ENCODE measurements around the gene TCIRG1. TPM values are rescaled to one million over a fixed set of nuclear protein-coding genes. Genes with fewer than 3 reads are reported as not detected.

The TCIRG1 gene
- total RNA-seq, 1 donor from 2014 or later: 33.6 TPM

DNA sequence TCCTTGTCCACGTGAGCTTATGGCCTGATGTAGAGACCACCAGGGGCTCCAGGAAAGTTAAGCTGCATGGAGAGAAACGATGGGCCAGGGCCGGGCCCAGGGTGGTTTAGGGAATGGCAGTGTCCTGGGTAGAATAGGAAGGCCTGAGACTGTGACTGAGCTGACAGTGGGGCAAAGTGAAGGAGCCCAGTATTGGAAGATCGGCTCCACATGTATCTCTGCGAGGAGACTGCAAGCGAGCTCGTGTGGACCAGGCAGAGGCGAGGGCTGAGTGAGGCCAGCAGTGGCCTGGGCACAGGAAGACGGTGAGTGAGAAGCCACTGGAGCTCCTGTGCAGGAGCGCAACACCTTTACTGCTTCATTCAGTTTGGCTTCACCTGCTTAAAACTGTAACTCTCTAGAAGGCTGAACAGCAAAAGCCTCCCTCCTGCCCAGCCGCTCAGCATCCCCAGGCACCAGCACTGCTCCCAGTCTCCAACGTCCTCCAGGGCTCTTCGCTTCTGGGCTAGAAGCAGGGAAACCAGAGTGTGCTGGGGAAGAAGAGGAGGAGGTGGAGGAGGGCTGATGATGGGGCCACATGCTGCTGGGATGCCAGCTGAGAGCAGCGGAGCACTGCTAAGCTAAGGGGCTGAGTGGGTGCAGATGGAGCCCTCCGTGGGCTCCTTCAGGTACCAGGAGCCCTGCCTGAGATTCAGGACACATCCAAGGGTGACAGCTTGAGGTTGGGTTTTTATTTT, 13.5 kb downstream of the TCIRG1 start:
- TF ChIP-seq, protein P1, sequence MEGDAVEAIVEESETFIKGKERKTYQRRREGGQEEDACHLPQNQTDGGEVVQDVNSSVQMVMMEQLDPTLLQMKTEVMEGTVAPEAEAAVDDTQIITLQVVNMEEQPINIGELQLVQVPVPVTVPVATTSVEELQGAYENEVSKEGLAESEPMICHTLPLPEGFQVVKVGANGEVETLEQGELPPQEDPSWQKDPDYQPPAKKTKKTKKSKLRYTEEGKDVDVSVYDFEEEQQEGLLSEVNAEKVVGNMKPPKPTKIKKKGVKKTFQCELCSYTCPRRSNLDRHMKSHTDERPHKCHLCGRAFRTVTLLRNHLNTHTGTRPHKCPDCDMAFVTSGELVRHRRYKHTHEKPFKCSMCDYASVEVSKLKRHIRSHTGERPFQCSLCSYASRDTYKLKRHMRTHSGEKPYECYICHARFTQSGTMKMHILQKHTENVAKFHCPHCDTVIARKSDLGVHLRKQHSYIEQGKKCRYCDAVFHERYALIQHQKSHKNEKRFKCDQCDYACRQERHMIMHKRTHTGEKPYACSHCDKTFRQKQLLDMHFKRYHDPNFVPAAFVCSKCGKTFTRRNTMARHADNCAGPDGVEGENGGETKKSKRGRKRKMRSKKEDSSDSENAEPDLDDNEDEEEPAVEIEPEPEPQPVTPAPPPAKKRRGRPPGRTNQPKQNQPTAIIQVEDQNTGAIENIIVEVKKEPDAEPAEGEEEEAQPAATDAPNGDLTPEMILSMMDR (IDR thresholded peaks at IDR 0.05; ENCODE audit: unreplicated experiment): no peak
- Mint-ChIP-seq H3K9me3 (ENCODE audit: low read depth) (no peaks in the 10 kb centered on the region), H3K36me3 (ENCODE audit: insufficient read depth) (peaks cover 10% of the 10 kb centered on the region), H3K4me3 (ENCODE audit: low read depth) (no peak overlapping the region), H3K4me1 (ENCODE audit: low read depth) (no peaks in the 10 kb centered on the region), H3K27me3 (no peaks in the 10 kb centered on the region), H3K27ac (no peak overlapping the region)
- no peak for DNase-seq (ENCODE audit: low spot score, unreplicated experiment)

DNA sequence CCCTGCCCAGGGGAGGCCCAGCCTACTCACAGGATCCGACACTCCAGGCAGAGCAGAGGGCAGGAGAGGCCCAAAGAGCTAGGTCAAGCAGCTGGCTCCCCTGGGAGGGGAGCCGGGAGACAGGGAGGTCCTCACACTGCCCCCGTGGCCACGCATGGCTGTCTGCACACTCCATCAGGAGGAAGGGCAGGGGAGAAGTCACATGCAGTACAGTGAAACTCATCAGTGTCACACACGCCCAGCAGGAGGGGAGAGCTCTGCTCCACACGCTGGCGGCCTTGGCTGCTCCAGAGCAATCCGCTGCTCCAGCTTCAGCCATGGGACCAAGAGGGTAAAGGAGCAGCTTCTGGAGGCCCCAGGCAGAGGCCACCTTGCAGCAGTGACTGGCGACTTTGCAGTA, 14.3 kb downstream of the TCIRG1 start:
- TF ChIP-seq, protein P1 (IDR thresholded peaks at IDR 0.05; ENCODE audit: unreplicated experiment): no peak
- Mint-ChIP-seq H3K9me3 (ENCODE audit: low read depth) (no peaks in the 10 kb centered on the region), H3K4me1 (ENCODE audit: low read depth) (no peaks in the 10 kb centered on the region), H3K36me3 (ENCODE audit: insufficient read depth) (peaks cover 15% of the 10 kb centered on the region), H3K27me3 (no peaks in the 10 kb centered on the region), H3K27ac (no peak overlapping the region), H3K4me3 (ENCODE audit: low read depth) (no peak overlapping the region)
- DNase-seq (ENCODE audit: low spot score, unreplicated experiment): no peak

DNA sequence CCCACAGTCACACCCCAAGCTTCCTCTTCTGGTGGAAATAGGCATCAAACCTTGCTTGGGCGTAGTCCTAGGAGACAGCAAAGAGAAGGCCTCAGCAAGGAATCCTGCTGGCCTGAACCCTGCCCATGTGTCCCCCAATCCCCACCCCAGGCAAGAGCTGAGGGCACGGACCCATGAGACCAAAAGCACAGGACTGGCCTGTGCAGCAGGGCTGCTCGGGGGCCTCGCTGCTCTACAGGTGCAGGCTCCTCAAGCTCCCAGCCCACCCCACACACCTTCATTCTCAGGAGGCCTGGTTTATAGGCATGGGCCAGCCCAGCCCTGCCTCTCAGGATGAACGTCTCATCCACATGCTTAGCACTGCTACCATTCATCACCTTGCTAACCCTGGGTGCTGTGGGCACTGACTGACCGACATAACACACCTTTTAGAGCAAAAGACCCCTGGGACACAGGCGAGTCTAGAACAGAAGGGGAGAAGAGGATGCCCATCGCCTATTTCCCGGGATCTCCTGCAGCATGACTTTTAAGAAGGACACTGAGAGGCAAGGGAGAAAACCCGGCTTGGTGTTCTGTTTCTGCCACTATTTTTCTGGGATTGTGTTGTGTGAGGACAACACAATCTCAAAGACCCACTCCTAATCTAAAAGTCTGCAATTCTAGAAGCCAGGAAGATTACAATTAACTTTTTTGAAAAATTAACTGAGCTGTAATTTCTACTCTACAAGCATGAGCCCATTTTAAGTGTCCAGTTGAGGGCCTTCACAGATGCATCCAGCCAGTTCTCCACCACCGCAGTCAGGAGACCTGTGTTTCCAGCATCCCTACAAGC, 15.4 kb downstream of the TCIRG1 start:
- H3K27me3 Mint-ChIP-seq: no peaks in the 10 kb centered on the region
- TF ChIP-seq, protein P1 (IDR thresholded peaks at IDR 0.05; ENCODE audit: unreplicated experiment): no peak
- DNase-seq (ENCODE audit: low spot score, unreplicated experiment): no peak
- no peaks in the 10 kb centered on the region for H3K4me1 Mint-ChIP-seq (ENCODE audit: low read depth)
- H3K4me3 Mint-ChIP-seq (ENCODE audit: low read depth): no peak overlapping the region
- H3K36me3 Mint-ChIP-seq (ENCODE audit: insufficient read depth): peaks cover 23% of the 10 kb centered on the region
- no peak overlapping the region for H3K27ac Mint-ChIP-seq
- no peaks in the 10 kb centered on the region for H3K9me3 Mint-ChIP-seq (ENCODE audit: low read depth)

- no peak for DNase-seq (ENCODE audit: low spot score, unreplicated experiment)
- TF ChIP-seq, protein P1 (IDR thresholded peaks at IDR 0.05; ENCODE audit: unreplicated experiment): no peak
- no peaks in the 10 kb centered on the region for H3K9me3 Mint-ChIP-seq (ENCODE audit: low read depth)
- peaks cover 30% of the 10 kb centered on the region for H3K36me3 Mint-ChIP-seq (ENCODE audit: insufficient read depth)
- no peak overlapping the region for H3K4me3 Mint-ChIP-seq (ENCODE audit: low read depth)
- no peak overlapping the region for H3K27ac Mint-ChIP-seq
- no peaks in the 10 kb centered on the region for H3K4me1 Mint-ChIP-seq (ENCODE audit: low read depth)
- no peaks in the 10 kb centered on the region for H3K27me3 Mint-ChIP-seq
These were observed 17.8 kb downstream of the TCIRG1 start for GRCh38 chr11:68056317-68057285.

GRCh38 chr11:68057807-68058206, 19.0 kb downstream of the TCIRG1 start:
- Mint-ChIP-seq H3K36me3 (ENCODE audit: insufficient read depth) (peaks cover 32% of the 10 kb centered on the region), H3K9me3 (ENCODE audit: low read depth) (no peaks in the 10 kb centered on the region), H3K4me1 (ENCODE audit: low read depth) (no peaks in the 10 kb centered on the region), H3K4me3 (ENCODE audit: low read depth) (no peak overlapping the region), H3K27ac (no peak overlapping the region), H3K27me3 (no peaks in the 10 kb centered on the region)
- TF ChIP-seq, protein P1 (IDR thresholded peaks at IDR 0.05; ENCODE audit: unreplicated experiment): no peak
- DNase-seq (ENCODE audit: low spot score, unreplicated experiment): no peak

Data from progenitor cell of endocrine pancreas (in vitro differentiated cells).